PC-9 (cell line): ENCODE data around the gene RPAP2.

Experiments
- CTCF ChIP-seq: fragments of 200-600 bp; sonication (generic); conservative IDR thresholded peaks from 2 replicates; pipeline ENCODE4 v1.6.1; 2017; ENCODE audit warnings: mixed run types, antibody characterized with exemption, mild to moderate bottlenecking, moderate library complexity
- EZH2 ChIP-seq: fragments of 200-600 bp; sonication (generic); IDR thresholded peaks from 2 replicates; pipeline ENCODE4 v1.8.0; 2017; ENCODE audit warnings: antibody characterized with exemption, low read depth

- TF ChIP-seq CTCF = no peak
- no peak for TF ChIP-seq EZH2
These were observed 64.5 kb downstream of the RPAP2 start for GRCh38 chr1:92363401-92363800.
